ENCODE measurements around the gene CORO2B.

DNA sequence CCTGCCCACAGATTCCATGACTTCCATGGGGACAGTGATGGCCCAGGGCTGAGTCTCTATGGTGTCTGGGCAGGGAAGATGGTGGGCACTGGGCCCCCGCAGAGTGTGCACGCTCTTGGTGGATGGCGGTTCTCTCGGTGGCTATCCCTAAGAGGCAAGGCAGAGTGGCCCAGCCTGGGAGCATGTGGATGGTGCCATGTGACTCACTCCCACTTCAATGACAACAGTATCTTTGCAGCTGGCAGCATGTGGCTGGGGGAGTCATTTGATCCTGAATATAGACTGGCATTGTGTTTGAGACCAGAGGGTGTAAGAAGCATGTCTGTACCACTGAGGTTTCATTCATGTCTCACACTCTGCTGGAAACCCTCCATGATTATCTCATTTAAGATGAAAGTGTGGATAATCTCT is 101.2 kb downstream of the CORO2B start:
- TF ChIP-seq RAD21 (IDR thresholded peaks at IDR 0.05; ENCODE audit: low read length), result no peak
- TF ChIP-seq CEBPB (IDR thresholded peaks at IDR 0.05; ENCODE audit: low read depth, low read length), result no peak
- TF ChIP-seq, protein P1, sequence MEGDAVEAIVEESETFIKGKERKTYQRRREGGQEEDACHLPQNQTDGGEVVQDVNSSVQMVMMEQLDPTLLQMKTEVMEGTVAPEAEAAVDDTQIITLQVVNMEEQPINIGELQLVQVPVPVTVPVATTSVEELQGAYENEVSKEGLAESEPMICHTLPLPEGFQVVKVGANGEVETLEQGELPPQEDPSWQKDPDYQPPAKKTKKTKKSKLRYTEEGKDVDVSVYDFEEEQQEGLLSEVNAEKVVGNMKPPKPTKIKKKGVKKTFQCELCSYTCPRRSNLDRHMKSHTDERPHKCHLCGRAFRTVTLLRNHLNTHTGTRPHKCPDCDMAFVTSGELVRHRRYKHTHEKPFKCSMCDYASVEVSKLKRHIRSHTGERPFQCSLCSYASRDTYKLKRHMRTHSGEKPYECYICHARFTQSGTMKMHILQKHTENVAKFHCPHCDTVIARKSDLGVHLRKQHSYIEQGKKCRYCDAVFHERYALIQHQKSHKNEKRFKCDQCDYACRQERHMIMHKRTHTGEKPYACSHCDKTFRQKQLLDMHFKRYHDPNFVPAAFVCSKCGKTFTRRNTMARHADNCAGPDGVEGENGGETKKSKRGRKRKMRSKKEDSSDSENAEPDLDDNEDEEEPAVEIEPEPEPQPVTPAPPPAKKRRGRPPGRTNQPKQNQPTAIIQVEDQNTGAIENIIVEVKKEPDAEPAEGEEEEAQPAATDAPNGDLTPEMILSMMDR (conservative IDR thresholded peaks at IDR 0.05; ENCODE audit: low read depth, low read length), result no peak
- TF ChIP-seq SMC3 (IDR thresholded peaks at IDR 0.05; ENCODE audit: low read depth, low read length), result no peak
- no peak for TF ChIP-seq POLR2A (IDR thresholded peaks at IDR 0.05; ENCODE audit: low read depth, low read length)
- no peak for TF ChIP-seq MXI1 (IDR thresholded peaks at IDR 0.05; ENCODE audit: borderline replicate concordance, low read depth, low read length)
